Uterus (tissue), 4 donors: ENCODE measurements around the gene ENKD1. TPM values are rescaled to one million over a fixed set of nuclear protein-coding genes. Genes with fewer than 3 reads are reported as not detected.

Experiments used
- DNase-seq, 2 donors: peaks; one replicate each; pipeline ENCODE4 v3.0.0-alpha.2; 2019 to 2020
- H3K27ac ChIP-seq, 2 donors: fragments of 200-600 bp; sonication (generic); 1 replicate in 1 of 2; 2 replicates in 1 of 2; pipeline ENCODE4 v1.5.1; 2016 to 2018
- H3K27me3 ChIP-seq, 2 donors: fragments of 200-600 bp; sonication (generic); one replicate each; pipeline ENCODE4 v1.5.1; 2018 to 2019; ENCODE audit warnings: control low read depth in 1 of 2
- H3K36me3 ChIP-seq, 2 donors: fragments of 200-600 bp; sonication (generic); one replicate each; pipeline ENCODE4 v1.5.1; 2019; ENCODE audit warnings: control low read depth in 1 of 2
- H3K4me1 ChIP-seq, 2 donors: fragments of 200-600 bp; sonication (generic); one replicate each; pipeline ENCODE4 v1.5.1; 2018 to 2019; ENCODE audit warnings: control low read depth in 1 of 2
- H3K4me3 ChIP-seq, 2 donors: fragments of 200-600 bp; sonication (generic); 1 replicate in 1 of 2; 2 replicates in 1 of 2; pipeline ENCODE4 v1.5.1; 2018 to 2019; ENCODE audit warnings: mild to moderate bottlenecking in 1 of 2
- H3K9me3 ChIP-seq, 2 donors: fragments of 200-600 bp; sonication (generic); one replicate each; pipeline ENCODE4 v1.5.1; 2019; ENCODE audit warnings: control low read depth in 1 of 2
- POLR2A ChIP-seq, 2 donors: fragments of 450-650 bp; IDR thresholded peaks; one replicate each; pipeline ENCODE4 v1.6.1; 2016; ENCODE audit warnings: antibody characterized with exemption in 2 of 2, mild to moderate bottlenecking in 1 of 2, moderate library complexity in 1 of 2
- intact Hi-C: fragments of 100-400 bp; cut with DNase I; formaldehyde crosslinking; loops from one replicate; pipeline ENCODE4 v1.15.1; 2023; ENCODE audit warnings: low total_unique reads
- total RNA-seq, 4 donors: library from RNA; depleted of rRNA in 3 of 4; stranded (reverse); fragments of >200 nt in 3 of 4; gene quantifications; one replicate each; pipeline versions ENCODE4 v1.1.0 to v1.2.4, GENCODE V29; 2014 to 2023
- TF ChIP-seq, protein P1 (sequence below), 4 experiments: fragments of 200-600 bp in 2 of 4; fragments of 450-650 bp in 2 of 4; sonication (generic) in 2 of 4; IDR thresholded peaks; one replicate each; pipeline ENCODE4 v1.5.1; 2016 to 2019; ENCODE audit warnings: antibody characterized with exemption in 4 of 4, mild to moderate bottlenecking in 2 of 4, moderate library complexity in 1 of 4
- donor health status: DM: yes; HTN: yes; CAD: no.

The ENKD1 gene
- total RNA-seq, 4 donors from 2014 or later, result 4.1 to 22.4 (median 13.7) TPM

DNA sequence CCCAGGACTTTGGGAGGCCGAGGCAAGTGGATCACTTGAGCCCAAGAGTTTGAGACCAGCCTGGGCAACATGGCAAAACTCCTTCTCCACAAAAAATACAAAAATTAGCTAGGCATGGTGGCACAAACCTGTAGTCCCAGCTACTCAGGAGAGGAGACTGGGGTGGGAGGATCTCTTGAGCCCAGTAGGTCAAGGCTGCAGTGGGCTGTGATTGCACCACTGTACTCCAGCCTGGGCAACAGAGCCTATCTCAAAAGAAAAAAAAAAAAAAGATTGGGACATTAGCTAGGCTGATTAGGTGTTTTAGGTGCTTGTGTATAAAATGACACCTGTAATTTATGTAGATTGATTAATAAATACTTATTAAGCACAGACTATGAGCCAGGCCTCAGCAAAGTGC is 42.5 kb upstream of the ENKD1 start:
- Histone ChIP-seq H3K27ac (no peak overlapping the region), H3K4me3 (no peak overlapping the region), H3K27me3 (no peaks in the 10 kb centered on the region), H3K36me3 (no peaks in the 10 kb centered on the region), H3K4me1 (peaks cover 0 to 4% of the 10 kb centered on the region in 2 donors), H3K9me3 (no peaks in the 10 kb centered on the region)
- TF ChIP-seq, protein P1, sequence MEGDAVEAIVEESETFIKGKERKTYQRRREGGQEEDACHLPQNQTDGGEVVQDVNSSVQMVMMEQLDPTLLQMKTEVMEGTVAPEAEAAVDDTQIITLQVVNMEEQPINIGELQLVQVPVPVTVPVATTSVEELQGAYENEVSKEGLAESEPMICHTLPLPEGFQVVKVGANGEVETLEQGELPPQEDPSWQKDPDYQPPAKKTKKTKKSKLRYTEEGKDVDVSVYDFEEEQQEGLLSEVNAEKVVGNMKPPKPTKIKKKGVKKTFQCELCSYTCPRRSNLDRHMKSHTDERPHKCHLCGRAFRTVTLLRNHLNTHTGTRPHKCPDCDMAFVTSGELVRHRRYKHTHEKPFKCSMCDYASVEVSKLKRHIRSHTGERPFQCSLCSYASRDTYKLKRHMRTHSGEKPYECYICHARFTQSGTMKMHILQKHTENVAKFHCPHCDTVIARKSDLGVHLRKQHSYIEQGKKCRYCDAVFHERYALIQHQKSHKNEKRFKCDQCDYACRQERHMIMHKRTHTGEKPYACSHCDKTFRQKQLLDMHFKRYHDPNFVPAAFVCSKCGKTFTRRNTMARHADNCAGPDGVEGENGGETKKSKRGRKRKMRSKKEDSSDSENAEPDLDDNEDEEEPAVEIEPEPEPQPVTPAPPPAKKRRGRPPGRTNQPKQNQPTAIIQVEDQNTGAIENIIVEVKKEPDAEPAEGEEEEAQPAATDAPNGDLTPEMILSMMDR (IDR thresholded peaks at IDR 0.05), result no peak
- TF ChIP-seq POLR2A (IDR thresholded peaks at IDR 0.05), result no peak
- intact Hi-C loops, result no loop called here
- DNase-seq, result no peak

DNA sequence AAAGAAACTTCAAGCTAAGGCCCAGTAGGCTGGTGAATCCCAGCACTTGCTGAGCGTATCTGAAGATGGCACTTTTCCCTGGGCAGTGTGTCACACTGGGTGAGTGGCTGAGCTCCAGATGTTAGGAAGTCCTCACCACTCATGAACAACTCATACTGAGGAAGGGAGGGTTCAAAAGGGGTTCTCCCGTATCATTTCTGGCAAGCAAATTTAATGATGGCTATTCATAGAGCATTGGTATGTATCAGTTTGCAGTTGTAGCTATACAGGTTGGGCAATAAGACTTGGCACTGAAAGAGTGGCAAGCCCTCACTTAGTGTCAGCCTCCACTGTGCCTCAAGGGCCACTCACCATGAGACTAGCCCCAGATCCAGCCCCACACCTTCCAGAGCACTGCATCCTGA is 41.8 kb upstream of the ENKD1 start:
- Histone ChIP-seq H3K4me3 (no peak overlapping the region), H3K9me3 (no peaks in the 10 kb centered on the region), H3K4me1 (peaks cover 0 to 4% of the 10 kb centered on the region in 2 donors), H3K27ac (no peak overlapping the region), H3K36me3 (no peaks in the 10 kb centered on the region), H3K27me3 (no peaks in the 10 kb centered on the region)
- intact Hi-C loops, result no loop called here
- DNase-seq, result no peak
- TF ChIP-seq POLR2A (IDR thresholded peaks at IDR 0.05), result no peak
- TF ChIP-seq, protein P1 (IDR thresholded peaks at IDR 0.05), result no peak

DNA sequence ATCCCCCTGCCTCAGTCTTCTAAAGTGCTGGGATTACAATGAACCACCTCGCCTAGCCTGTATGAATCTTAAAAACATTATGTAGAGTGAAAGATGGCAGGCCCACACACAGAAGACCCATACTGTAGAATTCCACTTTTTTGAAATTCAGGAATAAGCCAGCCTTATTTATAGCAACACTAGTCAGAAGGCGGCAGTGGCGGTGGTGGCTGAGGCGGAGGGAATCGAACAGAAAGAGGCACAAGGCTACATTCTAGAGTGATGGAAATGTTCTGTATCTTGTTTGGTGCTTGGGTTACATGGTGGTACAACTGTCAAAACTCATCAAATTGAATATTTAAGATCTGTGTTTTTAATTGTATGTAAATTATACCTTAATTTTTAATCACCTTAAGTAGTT is 41.2 kb upstream of the ENKD1 start:
- H3K27me3 ChIP-seq, result no peaks in the 10 kb centered on the region
- no peak for DNase-seq
- H3K4me3 ChIP-seq, result no peak overlapping the region
- TF ChIP-seq, protein P1 (IDR thresholded peaks at IDR 0.05), result no peak
- no peak for TF ChIP-seq POLR2A (IDR thresholded peaks at IDR 0.05)
- H3K36me3 ChIP-seq, result no peaks in the 10 kb centered on the region
- H3K27ac ChIP-seq, result no peak overlapping the region
- intact Hi-C loops, result no loop called here
- peaks cover 0 to 4% of the 10 kb centered on the region in 2 donors for H3K4me1 ChIP-seq
- H3K9me3 ChIP-seq, result no peaks in the 10 kb centered on the region

DNA sequence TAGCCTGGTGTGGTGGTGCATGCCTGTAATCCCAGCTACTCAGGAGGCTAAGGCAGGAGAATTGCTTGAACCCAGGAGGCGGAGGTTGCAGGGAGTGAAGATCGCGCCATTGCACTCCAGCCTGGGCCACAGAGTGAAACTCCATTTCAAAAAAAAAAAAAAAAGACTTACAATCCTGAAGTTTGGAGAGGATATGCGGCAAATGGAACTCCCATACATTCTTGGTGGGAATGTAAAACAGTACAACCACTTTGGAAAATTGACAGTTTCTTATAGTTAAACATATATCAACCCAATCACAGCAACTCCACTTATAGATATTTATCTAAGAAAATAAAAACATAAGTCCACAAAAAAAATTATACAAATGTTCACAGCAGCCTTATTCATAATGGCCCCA is 40.7 kb upstream of the ENKD1 start:
- Histone ChIP-seq H3K4me1 (peaks cover 0 to 4% of the 10 kb centered on the region in 2 donors), H3K36me3 (no peaks in the 10 kb centered on the region), H3K27me3 (no peaks in the 10 kb centered on the region), H3K4me3 (no peak overlapping the region), H3K27ac (no peak overlapping the region), H3K9me3 (no peaks in the 10 kb centered on the region)
- intact Hi-C loops, result no loop called here
- no peak for TF ChIP-seq POLR2A (IDR thresholded peaks at IDR 0.05)
- TF ChIP-seq, protein P1 (IDR thresholded peaks at IDR 0.05), result no peak
- DNase-seq, result no peak

DNA sequence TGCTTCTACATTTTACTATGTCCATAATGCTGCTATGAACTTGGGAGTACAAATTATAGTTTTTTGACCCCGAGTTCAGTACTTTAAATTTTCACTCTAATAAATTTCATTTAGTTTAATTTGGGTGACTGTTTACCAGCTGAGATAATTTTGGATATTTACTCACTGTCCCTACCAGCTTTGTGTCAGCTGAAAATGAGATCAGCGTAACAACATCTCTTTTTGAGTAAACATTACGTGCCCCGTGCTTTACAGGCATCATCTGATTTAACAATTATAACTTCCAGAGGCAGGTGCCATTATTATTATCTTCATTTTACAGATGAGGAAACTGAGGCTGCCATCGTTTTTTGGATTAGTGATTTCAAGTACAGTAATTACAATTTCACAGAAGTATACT is 37.6 kb upstream of the ENKD1 start:
- Histone ChIP-seq H3K4me1 (peaks cover 0 to 4% of the 10 kb centered on the region in 2 donors), H3K9me3 (no peaks in the 10 kb centered on the region), H3K27me3 (no peaks in the 10 kb centered on the region), H3K36me3 (no peaks in the 10 kb centered on the region), H3K4me3 (no peak overlapping the region), H3K27ac (no peak overlapping the region)
- no peak for DNase-seq
- intact Hi-C loops, result no loop called here
- no peak for TF ChIP-seq POLR2A (IDR thresholded peaks at IDR 0.05)
- TF ChIP-seq, protein P1 (IDR thresholded peaks at IDR 0.05), result no peak
